G401 (cell line): ENCODE results near the gene CACNA2D4. TPM values are rescaled to one million over a fixed set of nuclear protein-coding genes. Genes with fewer than 3 reads are reported as not detected.

Experiments used
- DNase-seq: peaks from one replicate; pipeline ENCODE4 v3.0.0-alpha.2; 2015; ENCODE audit warnings: low spot score
- in situ Hi-C: cut with HindIII; loops from 2 replicates; pipeline ENCODE4 v1.10.0; 2016; ENCODE audit warnings: low sequenced_read_pairs, mixed read lengths
- total RNA-seq: library from RNA; depleted of rRNA; stranded (reverse); fragments of >200 nt; shearing (Covaris generic); gene quantifications from 2 replicates; pipeline ENCODE4 v1.2.3, GENCODE V29; 2014

The CACNA2D4 gene
- total RNA-seq, 1 experiment from 2014 or later = not detected

DNA sequence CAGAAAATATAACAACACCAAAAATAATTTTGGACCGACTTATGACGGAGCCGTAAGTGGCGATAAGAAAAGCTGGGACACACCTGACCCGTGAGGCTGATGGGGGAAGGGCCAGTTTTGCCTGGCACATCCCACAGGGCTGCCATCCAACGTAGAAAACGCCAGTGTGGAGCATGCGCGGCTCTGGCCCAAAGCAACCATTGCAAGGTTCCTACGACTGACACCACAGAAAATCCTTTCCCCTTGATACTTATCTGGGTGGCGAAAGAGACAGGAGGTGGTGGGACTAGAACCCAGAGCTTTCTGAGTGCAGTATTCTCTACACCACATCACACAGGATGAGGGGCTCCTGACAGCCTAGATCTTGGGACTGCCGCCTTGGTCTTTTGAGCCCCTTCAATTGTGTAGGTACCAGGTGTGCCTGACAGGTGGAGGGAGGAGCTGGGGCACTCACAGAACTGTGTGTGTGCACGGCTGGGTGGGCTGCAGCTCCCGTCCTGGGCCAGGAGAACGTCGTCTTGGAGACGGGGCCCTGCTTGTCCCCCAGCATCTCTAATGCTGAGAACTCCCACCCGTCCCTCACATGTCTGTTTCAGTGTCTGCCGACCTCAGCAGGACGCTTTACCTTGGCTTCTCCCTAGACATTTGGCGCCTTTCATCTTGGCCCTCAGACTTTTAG is 17.4 kb upstream of the CACNA2D4 start:
- peak; percentile 58 for DNase-seq
- in situ Hi-C loops = no loop called here

DNA sequence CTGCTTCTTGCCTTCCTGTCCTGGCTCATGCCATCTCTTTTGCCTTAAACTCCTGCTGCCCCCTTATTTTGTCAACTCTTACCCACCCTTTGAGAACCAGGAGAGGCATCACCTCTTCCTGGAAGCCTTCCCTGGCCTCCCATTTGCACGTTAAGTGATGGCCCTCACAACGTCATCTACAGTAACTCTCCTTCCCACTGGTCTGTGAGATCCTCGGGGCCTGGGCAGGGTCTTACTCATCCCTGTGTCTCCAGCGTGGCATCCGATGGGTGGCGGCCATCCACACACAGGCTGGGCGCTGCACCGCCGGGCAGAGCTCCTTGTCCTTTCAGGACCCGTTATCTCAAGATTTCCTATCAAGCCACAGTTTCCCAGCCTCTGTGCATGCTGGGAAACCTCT is 16.8 kb upstream of the CACNA2D4 start:
- no peak for DNase-seq

DNA sequence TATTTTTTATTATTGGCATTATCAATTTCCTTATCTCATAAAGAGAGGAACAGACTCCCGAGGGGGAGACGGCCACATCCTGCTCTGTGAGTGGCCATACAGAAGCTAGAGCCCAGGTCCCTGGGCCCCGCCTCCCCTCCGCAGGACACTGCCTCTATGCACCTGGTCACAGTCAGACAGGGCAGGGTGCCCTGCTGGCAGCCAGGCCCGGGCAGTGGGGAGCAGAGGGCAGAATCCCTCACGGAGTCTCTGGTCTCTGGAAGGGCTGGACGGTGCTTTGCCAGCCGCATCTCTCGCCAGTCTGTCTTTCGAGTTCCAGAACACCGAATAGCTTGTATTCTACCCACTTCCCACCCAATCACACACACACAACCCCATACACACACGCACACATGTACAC is 16.4 kb upstream of the CACNA2D4 start:
- in situ Hi-C loops = no loop called here
- DNase-seq = no peak

More for the DNA sequence above, 16.8 kb upstream of the CACNA2D4 start:
- in situ Hi-C loops = no loop called here

DNA sequence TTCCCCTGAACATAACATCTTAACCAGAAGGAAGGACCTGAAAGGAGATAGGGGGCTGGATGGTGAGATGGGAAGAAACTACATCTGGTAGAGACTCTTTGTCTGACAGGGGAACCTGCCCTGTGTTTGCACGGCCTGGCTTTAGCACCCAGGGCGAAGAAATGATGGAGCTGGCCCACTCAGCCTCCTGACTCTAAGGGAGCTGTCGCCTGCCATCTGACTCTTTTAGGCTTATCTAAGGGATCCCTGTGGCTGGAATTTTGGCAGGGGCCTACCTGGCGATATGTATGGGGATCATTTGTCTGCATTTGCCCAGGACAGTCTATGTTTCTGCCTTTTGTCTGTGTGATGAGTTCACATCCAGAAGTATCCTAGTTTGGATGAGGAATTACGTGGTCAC is 15.6 kb upstream of the CACNA2D4 start:
- DNase-seq = no peak
- in situ Hi-C loops = no loop called here

DNA sequence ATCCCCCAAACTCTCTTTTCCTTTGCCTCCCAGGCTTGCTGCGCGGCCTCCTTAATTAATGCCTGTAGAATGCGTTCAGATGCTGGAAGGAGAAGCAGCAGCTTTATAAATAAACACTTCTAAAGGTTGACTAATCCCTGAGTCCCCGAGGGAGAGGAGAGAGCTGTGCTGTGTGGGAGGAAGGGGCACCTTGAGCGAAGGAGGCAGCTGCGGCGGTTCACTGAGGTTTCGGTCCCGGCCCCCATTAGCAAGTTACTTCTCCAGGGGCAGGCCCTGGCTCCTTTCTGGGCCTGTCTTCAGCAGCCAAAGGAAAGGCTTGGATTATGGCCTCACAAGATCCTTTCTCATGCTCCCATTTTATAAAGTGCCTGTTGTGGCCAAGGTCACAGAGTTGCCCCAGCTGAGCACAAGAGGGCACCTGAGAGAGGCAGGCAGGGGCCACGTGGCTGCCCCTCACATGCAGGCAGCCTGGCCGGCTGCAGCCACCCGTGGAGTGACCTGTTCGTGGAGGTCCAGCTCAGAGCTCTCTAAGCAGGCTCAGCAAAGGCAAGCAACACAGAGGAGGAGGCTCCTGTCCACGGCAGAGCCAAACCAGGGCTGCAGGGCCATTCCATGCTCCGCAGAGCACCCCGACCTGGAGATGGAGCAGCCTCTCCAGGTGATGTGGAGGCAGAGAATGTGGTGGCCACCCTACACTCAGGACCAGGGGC is 15.0 kb upstream of the CACNA2D4 start:
- in situ Hi-C loops = no loop called here

DNA sequence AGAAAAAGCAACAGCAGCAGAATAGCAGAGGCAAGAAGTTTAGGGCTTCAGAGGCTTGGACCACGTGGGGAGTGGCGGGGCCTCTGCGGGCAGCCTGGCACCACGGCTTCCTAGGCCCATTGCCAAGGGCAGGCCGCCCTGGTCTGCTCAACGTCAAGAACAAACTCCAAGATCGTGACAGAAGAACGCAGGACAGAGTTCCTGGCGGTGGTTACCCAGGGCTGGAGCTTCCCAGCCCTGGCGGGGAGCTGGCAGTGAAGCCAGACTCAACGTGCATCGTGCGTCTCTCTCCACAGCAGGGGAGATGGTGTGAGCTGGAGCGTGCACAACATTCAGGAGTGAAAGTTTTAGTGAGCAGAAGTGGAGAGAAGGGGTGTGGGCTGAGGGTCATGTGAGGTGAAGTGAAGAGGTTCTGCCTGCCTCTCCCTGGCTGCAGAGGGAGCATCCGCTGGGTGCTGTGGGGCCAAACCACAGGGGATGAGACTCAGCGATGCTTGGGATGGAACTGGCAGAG is 13.9 kb upstream of the CACNA2D4 start:
- DNase-seq = no peak
- in situ Hi-C loops = no loop called here

More for the DNA sequence above, 15.0 kb upstream of the CACNA2D4 start:
- DNase-seq = no peak

DNA sequence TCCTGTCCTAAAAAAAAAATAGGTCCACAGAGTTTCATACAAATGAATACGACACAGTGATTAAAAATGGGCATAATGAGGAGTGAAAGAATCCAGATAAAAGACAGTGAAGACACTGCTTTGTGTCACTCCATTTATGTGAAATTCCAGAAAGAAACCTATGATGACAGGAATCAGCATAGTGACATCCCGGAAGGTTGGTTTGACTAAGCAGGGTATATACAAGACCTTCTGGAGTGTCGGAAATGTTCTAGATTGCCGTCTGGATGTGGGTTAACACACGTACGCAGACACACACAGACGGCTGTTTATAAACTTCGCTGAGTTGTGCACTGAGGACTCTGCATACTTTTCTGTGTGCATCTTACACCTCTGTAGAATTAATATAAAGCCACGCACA is 13.2 kb upstream of the CACNA2D4 start:
- no peak for DNase-seq
- in situ Hi-C loops = no loop called here

DNA sequence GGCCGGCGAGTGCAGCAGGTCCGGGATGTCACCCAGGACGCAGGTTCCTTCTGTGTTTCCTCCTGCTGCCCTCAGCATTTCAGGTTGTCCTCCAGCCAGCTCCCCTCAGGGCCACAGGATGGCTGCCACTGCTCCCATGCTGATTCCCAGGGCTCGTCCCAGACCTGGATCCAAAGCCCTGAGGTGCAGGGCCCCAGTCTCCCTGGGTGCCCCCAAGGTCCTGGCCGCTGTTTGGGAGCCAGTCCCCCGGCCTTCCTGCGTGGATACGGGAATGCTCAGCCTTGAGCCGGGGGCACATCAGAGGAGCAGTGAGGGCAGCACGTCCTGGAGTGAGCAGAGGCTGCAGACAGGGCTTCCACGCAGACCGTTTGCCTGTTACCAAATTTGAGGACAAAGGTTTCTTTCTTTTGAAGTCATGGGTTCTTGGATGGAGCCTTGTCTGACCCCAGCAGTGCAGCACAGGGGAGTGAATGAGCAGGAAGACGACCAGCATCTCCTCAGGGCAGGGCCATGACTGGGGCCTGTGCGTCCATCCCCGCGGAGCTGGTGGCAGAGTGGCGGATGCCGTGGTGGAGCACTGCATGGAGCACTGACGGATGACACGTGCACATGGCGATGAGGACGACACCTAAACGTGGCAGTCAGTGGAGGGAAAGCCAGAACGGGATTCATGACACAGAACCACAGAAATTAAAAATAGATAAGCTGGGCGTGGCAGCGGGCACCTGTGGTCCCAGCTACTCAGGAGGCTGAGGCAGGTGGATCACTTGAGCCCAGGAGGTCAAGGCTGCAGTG is 12.5 kb upstream of the CACNA2D4 start:
- in situ Hi-C loops = no loop called here
- no peak for DNase-seq

DNA sequence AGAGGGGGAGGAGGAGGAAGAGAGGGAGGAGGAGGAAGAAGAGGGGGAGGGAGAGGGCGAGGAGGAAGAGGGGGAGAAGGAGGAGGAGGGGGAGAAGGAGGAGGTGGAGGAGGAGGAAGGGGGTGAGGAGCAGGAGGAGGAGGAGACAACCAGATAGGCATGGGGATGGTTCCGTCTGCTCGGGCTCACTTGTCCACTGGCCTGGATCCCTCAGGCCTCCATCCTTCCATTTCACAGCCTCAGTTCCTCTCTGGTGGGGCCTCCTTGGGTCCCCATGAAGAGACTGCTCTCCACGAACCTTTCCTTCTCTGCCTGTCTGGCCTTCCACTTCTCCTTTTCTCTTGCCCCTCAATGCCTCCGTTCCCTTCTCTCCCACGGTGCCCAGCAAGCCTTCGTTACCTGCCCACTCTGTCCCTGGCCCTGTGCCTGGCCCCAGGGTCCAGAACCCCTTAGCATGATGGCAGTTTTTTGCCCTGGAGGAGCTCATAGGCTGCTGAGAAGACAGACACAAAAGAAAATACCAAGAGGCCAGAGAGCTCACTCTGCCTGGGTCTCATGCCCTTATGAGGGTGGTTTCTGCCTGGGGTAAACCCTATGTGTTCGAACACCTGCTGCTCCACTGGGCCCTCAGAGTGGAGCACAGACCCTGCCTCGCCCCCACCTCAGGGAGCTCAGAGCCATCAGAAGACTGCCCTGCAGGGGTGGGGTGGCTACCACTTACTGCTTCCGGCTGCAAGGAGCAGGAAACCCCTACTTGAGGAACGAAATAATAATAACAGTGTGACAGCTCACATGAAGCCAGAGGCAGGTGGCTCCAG is 11.7 kb upstream of the CACNA2D4 start:
- no peak for DNase-seq
- in situ Hi-C loops = no loop called here

DNA sequence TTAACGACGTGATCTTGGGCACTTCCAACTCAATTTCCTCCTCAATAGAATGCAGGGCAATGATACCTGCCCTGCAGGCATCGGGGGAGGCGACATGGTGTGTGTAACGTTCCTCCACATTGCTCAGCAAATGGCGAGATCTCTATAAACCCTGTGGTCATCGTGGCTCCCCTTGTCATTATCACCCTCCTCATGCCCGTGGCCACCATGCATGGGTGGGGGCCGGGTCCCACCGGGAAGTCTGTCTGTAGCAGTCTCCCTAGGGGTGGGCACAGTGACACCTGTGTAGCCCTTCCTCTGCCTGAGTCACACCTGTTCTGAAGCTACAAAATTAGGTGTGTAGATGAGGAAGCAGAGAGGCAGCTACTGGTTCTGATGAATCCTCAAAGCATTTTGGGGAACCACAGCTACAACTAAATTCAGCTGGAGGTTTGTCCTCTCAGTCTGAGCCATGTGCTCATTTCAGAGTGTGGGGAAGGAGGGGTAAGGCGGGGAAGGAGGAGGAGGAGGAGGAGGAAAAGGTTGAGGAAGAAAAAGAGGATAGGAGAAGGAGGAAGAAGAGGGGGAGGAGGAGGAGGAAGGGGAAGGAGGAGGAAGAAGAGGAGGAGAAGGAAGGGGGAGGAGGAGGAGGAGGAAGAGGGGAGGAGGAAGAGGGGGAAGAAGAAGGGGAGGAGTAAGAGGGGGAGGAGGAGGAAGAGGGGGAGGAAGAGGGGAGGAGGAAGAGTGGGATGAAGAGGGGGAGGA is 11.0 kb upstream of the CACNA2D4 start:
- no peak for DNase-seq
- in situ Hi-C loops = no loop called here

DNA sequence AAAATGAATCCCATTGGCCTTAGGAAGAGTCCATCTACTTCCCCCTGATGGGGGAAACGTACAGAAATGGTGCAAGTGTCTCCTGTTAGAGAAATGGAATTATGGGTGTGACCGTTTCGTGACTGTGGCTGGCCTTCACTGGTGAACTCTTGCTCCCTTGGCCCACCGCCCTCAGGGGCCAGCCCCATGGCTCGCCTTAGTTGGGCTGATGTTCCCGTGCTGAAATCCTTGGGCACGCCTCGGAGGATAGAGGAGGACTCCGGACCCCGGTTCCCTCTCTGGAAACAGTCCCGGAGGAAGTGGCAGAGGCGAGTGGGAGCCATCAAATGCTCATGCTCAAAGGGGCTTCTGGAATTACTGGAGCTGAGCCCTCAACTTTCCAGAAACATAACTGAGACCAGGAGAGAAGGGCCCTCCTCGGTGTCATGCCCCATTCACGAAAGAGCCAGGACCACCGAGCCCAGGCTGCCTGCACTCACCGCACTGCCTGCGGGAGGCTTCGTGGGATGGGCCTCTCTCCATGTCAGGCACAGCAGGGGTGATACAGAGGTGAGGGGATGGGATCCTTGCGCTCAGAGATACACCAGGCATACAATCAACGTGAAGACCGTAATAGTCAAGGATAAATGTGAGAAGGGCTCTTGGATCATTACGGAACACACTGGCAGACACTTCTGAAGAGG is 10.1 kb upstream of the CACNA2D4 start:
- DNase-seq = no peak

DNA sequence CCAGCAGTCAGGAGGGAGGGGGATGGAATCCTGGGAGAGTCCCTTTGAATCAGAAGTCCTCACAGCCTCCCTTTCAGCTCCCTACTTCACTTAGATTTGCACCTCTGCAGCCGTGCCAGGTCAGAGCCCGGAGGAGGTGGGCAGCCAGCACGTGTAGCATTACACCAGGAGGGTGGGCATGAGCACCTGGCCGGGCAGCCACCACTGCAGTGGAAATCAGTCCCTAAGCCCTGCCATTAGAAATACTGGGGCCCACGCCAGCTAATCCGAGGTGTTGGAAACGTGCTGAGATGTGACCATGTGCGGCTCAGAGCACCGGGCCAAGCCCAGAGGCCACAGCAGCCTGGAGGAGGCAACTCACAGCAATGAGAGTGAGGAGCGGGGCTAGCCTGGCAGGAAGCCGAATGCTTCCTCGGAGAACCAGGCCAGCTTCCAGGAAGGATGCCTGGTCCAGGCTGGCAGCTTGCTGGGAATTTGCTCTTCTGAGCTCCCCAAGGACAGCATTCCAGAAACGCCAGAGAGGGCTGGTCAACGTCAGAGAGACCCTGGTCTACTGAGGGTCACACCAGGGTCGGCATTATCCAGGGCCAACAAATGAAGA is 9.4 kb upstream of the CACNA2D4 start:
- DNase-seq = peak; percentile 38
- in situ Hi-C loops = no loop called here

More for the DNA sequence above, 10.1 kb upstream of the CACNA2D4 start:
- in situ Hi-C loops = no loop called here

DNA sequence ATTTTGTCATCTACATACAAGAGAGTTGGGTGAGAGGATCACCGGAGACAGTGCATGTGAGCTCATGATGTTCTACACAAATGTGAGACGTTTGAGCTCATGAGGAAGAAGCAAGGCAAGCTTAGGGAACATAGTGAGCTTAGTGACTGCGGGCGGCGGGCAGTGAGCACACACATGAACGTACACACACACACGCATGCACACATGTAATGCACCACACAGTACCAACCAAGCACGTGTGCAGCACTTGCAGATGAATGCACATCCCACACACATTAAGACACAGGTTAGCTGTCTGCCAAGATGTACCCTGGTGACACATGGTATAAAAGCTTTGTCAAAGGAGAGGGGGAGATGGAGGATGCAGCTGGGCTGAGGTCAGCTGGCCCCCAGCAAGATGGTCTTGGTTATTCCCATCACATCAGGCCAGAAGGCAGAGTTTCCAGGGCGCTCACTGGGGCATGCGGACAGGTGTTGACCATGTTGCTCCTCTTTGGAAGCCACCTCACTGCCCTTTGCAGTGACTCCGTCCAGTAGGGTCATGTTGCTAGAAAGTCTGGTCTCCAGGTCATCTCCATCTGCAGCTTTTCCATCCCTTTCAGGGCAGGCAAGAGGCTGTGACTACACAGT is 8.7 kb upstream of the CACNA2D4 start:
- DNase-seq = no peak

DNA sequence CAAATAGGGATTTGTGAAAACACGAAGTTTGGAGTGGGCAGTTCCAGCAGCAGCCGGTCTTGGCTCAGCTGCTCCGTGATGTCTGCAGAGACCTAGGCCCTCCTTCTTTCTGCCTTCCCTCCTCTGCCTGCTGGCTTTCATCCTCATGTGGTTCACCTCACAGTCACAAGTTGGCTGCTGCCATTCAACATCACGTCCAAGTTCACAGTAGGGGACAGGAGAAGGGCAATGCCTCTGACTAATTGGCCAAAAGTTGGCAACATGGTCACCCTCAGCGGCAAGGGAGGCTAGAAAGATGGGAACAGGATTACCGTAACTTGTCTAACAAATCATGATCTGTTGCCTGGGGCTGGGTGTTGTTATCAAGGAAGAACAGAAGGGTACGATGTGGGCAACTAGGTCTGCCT is 7.8 kb upstream of the CACNA2D4 start:
- DNase-seq = peak; percentile 65
- in situ Hi-C loops = no loop called here

More for the DNA sequence above, 8.7 kb upstream of the CACNA2D4 start:
- in situ Hi-C loops = no loop called here

DNA sequence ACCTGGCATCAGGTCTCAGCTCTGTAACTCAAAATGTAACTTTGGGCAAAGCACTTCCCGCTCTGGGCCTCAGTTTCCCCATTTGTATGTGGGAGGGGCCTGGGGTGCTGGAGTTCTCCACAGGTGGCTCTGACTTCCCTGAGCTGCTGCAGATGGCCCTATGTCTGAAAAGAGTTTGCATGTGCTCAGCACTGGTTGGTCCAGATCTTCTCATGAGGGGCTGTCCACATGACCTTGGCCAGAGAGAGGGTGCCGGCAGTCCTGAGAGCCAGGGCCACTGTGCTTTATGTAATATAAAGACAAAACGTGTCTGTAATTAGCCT is 7.2 kb upstream of the CACNA2D4 start:
- in situ Hi-C loops = no loop called here

DNA sequence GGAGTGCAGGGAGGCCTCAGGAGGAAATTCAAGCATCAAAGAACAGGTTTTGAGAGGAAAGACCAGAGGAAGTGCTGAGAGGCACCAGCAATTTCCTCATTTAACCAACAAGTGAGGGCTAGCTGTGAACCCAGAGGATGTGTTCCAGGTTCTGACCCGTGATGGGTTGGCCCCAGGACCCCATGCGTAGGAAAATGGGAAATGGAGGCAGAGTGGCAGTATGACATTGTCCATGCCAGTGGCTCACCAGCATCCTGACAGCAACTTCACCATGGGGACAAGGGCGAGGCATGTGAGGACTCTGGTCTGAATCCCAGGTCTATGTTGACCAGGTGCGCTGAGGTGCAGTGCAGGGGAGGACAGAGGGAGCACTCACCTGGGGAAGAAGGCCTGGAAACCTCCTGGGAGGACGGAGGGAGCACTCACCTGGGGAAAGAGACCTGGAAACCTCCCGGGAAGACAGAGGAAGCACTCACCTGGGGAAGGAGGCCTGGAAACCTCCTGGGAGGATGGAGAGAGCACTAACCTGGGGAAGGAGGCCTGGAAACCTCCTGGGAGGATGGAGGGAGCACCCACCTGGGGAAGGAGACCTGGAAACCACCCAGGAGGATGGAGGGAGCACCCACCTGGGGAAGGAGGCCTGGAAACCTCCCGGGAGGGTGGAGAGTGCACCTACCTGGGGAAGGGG is 6.7 kb upstream of the CACNA2D4 start:
- DNase-seq = no peak
- in situ Hi-C loops = no loop called here

More for the DNA sequence above, 7.2 kb upstream of the CACNA2D4 start:
- no peak for DNase-seq

DNA sequence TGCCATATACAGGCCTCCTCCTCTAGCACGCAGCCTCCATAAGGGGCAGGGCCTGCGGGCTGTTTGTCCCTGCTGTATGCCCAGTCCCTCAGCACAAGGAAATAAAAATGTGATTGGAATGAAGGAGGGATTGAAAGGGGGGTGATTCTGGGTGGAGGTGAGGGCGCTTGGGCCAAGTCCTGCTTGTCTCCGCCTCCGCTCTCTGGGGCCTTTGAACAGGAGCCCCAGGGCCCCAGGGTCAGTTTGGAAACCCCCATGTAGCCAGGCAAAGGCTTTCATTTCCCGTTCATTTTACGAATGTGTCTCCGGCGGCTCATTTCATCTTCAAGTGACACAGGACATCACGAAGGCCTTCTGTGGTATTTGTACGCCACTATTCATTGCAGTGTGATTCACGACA is 4.5 kb upstream of the CACNA2D4 start:
- in situ Hi-C loops = no loop called here
- DNase-seq = no peak
